ENCODE measurements around the gene SCN2B. TPM values are rescaled to one million over a fixed set of nuclear protein-coding genes. Genes with fewer than 3 reads are reported as not detected.

Gene SCN2B
- total RNA-seq, 1 experiment from 2014 or later: 0.20 TPM

DNA sequence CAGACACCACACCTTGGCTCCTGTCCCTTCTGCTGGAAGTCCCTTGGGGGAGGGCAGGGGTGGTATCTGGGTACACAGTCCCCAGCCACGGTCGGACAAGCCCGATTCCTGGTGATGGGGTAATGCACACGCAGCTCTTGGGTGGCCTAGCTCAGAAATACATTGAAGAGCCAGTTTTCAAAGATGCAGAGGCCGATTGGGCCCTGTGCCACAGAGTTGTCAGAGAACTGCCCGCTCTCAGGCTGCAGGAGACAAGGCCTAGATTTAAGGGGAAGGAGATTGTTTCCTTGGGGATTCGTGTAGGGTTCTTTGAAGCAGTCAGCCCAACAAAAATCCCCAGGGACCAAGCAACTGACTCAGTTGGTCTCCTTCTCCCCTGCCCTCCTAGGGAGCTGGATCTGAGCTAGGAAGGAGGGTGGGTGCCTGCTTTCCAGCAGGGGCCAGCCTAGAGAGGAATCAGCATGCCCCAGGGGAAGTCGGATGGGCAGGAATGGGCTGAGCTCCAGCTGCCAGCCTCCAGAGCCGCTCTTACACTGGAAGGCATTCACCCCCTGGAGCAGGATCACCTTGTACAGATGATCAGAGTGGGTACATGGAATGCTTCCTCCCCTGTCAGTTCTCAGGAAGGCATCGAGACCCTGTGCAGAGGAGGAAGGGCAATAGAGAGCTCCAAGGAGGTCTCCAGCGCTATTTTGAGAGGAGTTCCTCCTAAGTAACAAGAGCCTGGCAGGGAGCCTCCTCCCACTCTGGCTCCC, 20.5 kb downstream of the SCN2B start:
- CTCF ChIA-PET: interaction anchor here (0.6 to 4.0 kb wide), 9 partner anchors 10 to 139 kb away, joined by 3 to 101 read pairs (median 8); no protein-coding TSS in a partner anchor
- Mint-ChIP-seq H3K4me3 (peak overlapping the region; percentile 66; the same call in 1 of the 2 replicates), H3K4me1 (peaks cover 54% of the 10 kb centered on the region), H3K9me3 (no peaks in the 10 kb centered on the region), H3K27me3 (ENCODE audit: low read depth) (peaks cover 85% of the 10 kb centered on the region), H3K27ac (no peak overlapping the region), H3K36me3 (no peaks in the 10 kb centered on the region)
- TF ChIP-seq TP53 (CRISPR knock-in tag; IDR thresholded peaks at IDR 0.05) (no peak), NR1H2 (CRISPR knock-in tag; IDR thresholded peaks at IDR 0.05) (no peak), TEAD4 (CRISPR knock-in tag; IDR thresholded peaks at IDR 0.05) (no peak), RELA (CRISPR knock-in tag; IDR thresholded peaks at IDR 0.05; ENCODE audit: borderline replicate concordance) (no peak), ZNF671 (CRISPR knock-in tag; IDR thresholded peaks at IDR 0.05) (no peak)
- DNase-seq (ENCODE audit: low spot score) (no peak), ATAC-seq (no peak)
- POLR2A ChIA-PET: interaction anchor here (0.5 to 1.4 kb wide), 3 partner anchors 15 to 370 kb away, joined by 3 to 8 read pairs (median 3); no protein-coding TSS in a partner anchor

DNA sequence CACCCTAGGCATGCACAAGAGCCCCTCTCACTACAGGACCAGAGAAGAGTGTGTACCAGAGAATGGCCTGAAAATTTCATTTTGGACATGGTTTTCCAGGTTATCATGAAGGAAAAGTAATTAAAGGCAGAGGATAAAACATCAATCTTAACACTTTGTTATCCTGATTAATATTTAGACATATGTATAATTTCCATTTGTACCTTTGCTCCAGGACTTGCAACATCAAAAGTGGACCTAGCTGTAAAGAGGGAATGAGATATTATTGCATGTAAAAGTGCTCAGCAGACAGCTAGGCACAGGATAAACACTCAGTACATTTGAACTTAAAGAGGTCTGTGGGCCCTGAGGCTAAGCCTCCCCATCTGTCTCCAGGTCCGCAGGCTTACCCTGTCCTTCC, 21.8 kb downstream of the SCN2B start:
- no peak for TF ChIP-seq TP53 (CRISPR knock-in tag; IDR thresholded peaks at IDR 0.05)
- TF ChIP-seq, protein P1, sequence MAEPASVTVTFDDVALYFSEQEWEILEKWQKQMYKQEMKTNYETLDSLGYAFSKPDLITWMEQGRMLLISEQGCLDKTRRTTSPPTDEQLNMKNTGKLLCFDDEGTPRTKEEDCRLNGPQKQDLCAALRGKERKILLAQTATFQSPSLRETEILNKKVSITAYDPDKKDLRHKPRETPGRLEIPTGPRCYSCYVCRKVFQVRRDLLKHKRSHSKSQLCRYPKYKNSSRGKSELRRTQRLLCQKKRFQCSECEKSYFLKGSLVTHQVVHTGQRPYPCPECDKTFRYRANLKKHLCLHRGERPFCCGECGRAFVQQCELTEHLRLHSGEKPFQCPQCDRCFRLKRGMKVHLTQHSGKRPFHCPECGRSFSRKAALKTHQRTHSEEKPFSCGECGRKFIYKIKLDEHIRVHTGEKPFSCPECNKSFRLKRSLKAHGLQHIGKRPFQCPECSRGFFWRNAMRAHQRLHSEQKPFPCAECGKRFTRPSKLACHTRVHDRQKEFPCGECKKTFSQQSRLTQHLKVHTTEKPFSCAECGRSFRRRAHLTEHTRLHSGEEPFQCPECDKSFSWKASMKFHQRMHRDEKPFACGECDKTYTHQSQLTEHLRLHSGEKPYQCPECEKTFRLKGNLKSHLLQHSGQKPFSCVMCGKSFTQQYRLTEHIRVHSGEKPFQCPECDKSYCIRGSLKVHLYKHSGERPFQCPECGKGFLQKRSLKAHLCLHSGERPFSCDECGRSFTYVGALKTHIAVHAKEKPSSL (CRISPR knock-in tag; conservative IDR thresholded peaks at IDR 0.05): no peak
- TF ChIP-seq GABPB1 (CRISPR knock-in tag; IDR thresholded peaks at IDR 0.05): no peak
- TF ChIP-seq, protein P2, sequence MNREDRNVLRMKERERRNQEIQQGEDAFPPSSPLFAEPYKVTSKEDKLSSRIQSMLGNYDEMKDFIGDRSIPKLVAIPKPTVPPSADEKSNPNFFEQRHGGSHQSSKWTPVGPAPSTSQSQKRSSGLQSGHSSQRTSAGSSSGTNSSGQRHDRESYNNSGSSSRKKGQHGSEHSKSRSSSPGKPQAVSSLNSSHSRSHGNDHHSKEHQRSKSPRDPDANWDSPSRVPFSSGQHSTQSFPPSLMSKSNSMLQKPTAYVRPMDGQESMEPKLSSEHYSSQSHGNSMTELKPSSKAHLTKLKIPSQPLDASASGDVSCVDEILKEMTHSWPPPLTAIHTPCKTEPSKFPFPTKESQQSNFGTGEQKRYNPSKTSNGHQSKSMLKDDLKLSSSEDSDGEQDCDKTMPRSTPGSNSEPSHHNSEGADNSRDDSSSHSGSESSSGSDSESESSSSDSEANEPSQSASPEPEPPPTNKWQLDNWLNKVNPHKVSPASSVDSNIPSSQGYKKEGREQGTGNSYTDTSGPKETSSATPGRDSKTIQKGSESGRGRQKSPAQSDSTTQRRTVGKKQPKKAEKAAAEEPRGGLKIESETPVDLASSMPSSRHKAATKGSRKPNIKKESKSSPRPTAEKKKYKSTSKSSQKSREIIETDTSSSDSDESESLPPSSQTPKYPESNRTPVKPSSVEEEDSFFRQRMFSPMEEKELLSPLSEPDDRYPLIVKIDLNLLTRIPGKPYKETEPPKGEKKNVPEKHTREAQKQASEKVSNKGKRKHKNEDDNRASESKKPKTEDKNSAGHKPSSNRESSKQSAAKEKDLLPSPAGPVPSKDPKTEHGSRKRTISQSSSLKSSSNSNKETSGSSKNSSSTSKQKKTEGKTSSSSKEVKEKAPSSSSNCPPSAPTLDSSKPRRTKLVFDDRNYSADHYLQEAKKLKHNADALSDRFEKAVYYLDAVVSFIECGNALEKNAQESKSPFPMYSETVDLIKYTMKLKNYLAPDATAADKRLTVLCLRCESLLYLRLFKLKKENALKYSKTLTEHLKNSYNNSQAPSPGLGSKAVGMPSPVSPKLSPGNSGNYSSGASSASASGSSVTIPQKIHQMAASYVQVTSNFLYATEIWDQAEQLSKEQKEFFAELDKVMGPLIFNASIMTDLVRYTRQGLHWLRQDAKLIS (CRISPR knock-in tag; IDR thresholded peaks at IDR 0.05; ENCODE audit: borderline replicate concordance): no peak
- TF ChIP-seq ZNF138 (CRISPR knock-in tag; conservative IDR thresholded peaks at IDR 0.05): no peak
- TF ChIP-seq ZNF263 (CRISPR knock-in tag; IDR thresholded peaks at IDR 0.05; ENCODE audit: low read depth): no peak
- TF ChIP-seq RELA (CRISPR knock-in tag; IDR thresholded peaks at IDR 0.05; ENCODE audit: borderline replicate concordance): no peak
- no peak for TF ChIP-seq ZNF232 (CRISPR knock-in tag; IDR thresholded peaks at IDR 0.05)
- no peak for TF ChIP-seq TEAD1 (CRISPR knock-in tag; IDR thresholded peaks at IDR 0.05)
- TF ChIP-seq, protein P3, sequence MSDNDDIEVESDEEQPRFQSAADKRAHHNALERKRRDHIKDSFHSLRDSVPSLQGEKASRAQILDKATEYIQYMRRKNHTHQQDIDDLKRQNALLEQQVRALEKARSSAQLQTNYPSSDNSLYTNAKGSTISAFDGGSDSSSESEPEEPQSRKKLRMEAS (CRISPR knock-in tag; IDR thresholded peaks at IDR 0.05): no peak
- TF ChIP-seq, protein P4, sequence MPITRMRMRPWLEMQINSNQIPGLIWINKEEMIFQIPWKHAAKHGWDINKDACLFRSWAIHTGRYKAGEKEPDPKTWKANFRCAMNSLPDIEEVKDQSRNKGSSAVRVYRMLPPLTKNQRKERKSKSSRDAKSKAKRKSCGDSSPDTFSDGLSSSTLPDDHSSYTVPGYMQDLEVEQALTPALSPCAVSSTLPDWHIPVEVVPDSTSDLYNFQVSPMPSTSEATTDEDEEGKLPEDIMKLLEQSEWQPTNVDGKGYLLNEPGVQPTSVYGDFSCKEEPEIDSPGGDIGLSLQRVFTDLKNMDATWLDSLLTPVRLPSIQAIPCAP (CRISPR knock-in tag; IDR thresholded peaks at IDR 0.05): no peak
- no peak for TF ChIP-seq IRF2 (CRISPR knock-in tag; IDR thresholded peaks at IDR 0.05; ENCODE audit: borderline replicate concordance, low read depth)
- TF ChIP-seq NR1H2 (CRISPR knock-in tag; IDR thresholded peaks at IDR 0.05): no peak
- TF ChIP-seq MXD4 (CRISPR knock-in tag; IDR thresholded peaks at IDR 0.05; ENCODE audit: borderline replicate concordance): no peak
- TF ChIP-seq, protein P5, sequence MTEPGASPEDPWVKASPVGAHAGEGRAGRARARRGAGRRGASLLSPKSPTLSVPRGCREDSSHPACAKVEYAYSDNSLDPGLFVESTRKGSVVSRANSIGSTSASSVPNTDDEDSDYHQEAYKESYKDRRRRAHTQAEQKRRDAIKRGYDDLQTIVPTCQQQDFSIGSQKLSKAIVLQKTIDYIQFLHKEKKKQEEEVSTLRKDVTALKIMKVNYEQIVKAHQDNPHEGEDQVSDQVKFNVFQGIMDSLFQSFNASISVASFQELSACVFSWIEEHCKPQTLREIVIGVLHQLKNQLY (CRISPR knock-in tag; IDR thresholded peaks at IDR 0.05): no peak
- TF ChIP-seq ZNF423 (CRISPR knock-in tag; IDR thresholded peaks at IDR 0.05): no peak
- no peak for TF ChIP-seq JUN (CRISPR knock-in tag; IDR thresholded peaks at IDR 0.05)
- TF ChIP-seq CREM (CRISPR knock-in tag; IDR thresholded peaks at IDR 0.05): no peak
- no peak for TF ChIP-seq PRRX2 (CRISPR knock-in tag; IDR thresholded peaks at IDR 0.05)
- TF ChIP-seq RORB (CRISPR knock-in tag; IDR thresholded peaks at IDR 0.05): no peak
- peaks cover 58% of the 10 kb centered on the region for H3K4me1 Mint-ChIP-seq

More for the DNA sequence above, 21.8 kb downstream of the SCN2B start:
- DNase-seq (ENCODE audit: low spot score) (no peak), ATAC-seq (no peak)
- ChIA-PET POLR2A (no interaction called here), CTCF (interaction anchor here (0.7 to 4.0 kb wide), 4 partner anchors 11 to 141 kb away, joined by 3 to 101 read pairs (median 10); no protein-coding TSS in a partner anchor)
- H3K9me3 Mint-ChIP-seq: no peaks in the 10 kb centered on the region
- H3K27me3 Mint-ChIP-seq (ENCODE audit: low read depth): peaks cover 97% of the 10 kb centered on the region
- no peaks in the 10 kb centered on the region for H3K36me3 Mint-ChIP-seq
- H3K27ac Mint-ChIP-seq: no peak overlapping the region
- 0 out of 2 replicates have a peak overlapping the region, but pooled peaks have one; percentile 77 for H3K4me3 Mint-ChIP-seq

All from WTC11 (cell line).